Endodermal cell (in vitro differentiated cells): ENCODE data around the gene CTIF. TPM values are rescaled to one million over a fixed set of nuclear protein-coding genes. Genes with fewer than 3 reads are reported as not detected.

ENCODE experiments used
- DNase-seq: peaks from one replicate; pipeline ENCODE4 v3.0.0-alpha.2; 2017
- H3K27ac ChIP-seq: 2 replicates; pipeline ENCODE4 v1.5.1; 2013; ENCODE audit warnings: mild to moderate bottlenecking, low read depth, low read length, moderate library complexity
- H3K27me3 ChIP-seq: 2 replicates; pipeline ENCODE4 v1.6.1; 2013; ENCODE audit warnings: mild to moderate bottlenecking, low read length, moderate library complexity; ENCODE audit not compliant: insufficient read depth, control insufficient read depth, poor library complexity, severe bottlenecking
- H3K36me3 ChIP-seq: 2 replicates; pipeline ENCODE4 v1.7.0; 2013; ENCODE audit warnings: mild to moderate bottlenecking, low read length, moderate library complexity; ENCODE audit not compliant: control insufficient read depth, insufficient read depth
- H3K4me1 ChIP-seq: one replicate; pipeline ENCODE4 v1.7.0; 2013; ENCODE audit warnings: low read length; ENCODE audit not compliant: control insufficient read depth, insufficient read depth
- H3K4me3 ChIP-seq: 2 replicates; pipeline ENCODE4 v1.5.1; 2013; ENCODE audit warnings: mild to moderate bottlenecking, low read length, moderate library complexity
- H3K9ac ChIP-seq: 2 replicates; pipeline ENCODE4 v1.6.1; 2013; ENCODE audit warnings: mild to moderate bottlenecking, low read length, moderate library complexity; ENCODE audit not compliant: poor library complexity, severe bottlenecking; ENCODE audit errors: extremely low read depth
- H3K9me3 ChIP-seq: 2 replicates; pipeline ENCODE4 v1.6.1; 2013; ENCODE audit warnings: mild to moderate bottlenecking, low read length, moderate library complexity; ENCODE audit not compliant: control insufficient read depth
- H3K27ac Mint-ChIP-seq: 2 replicates; pipeline ENCODE4 v1.8.0; 2020; ENCODE audit warnings: mixed read lengths
- H3K27me3 Mint-ChIP-seq: 2 replicates; pipeline ENCODE4 v1.8.0; 2021; ENCODE audit warnings: mild to moderate bottlenecking, mixed read lengths; ENCODE audit not compliant: insufficient read depth
- H3K36me3 Mint-ChIP-seq: 2 replicates; pipeline ENCODE4 v1.8.0; 2020; ENCODE audit warnings: low read depth, mixed read lengths
- H3K4me1 Mint-ChIP-seq: 2 replicates; pipeline ENCODE4 v1.8.0; 2020; ENCODE audit warnings: mixed read lengths
- H3K4me3 Mint-ChIP-seq: 2 replicates; pipeline ENCODE4 v1.8.0; 2020; ENCODE audit warnings: mild to moderate bottlenecking, moderate library complexity, mixed read lengths
- H3K9me3 Mint-ChIP-seq: 2 replicates; pipeline ENCODE4 v1.8.0; 2020; ENCODE audit warnings: mild to moderate bottlenecking, mixed read lengths
- WGBS, 2 experiments: methylation state at CpG; one replicate each; pipeline versions ENCODE4 v1.1.5 to v1.1.7; 2013; ENCODE audit warnings: missing lambda C conversion rate in 2 of 2, mixed read lengths in 1 of 2; ENCODE audit not compliant: insufficient coverage in 1 of 2, insufficient read length in 1 of 2; 5-methylcytosine and 5-hydroxymethylcytosine counted together
- total RNA-seq, 2 donors: library from RNA; stranded (reverse); fragmentation: NEBNext Ultra II Directional in 1 of 2; extraction: Animal tissue kit (Norgen Biotek cat#: 25700) in 1 of 2; gene quantifications; 2 replicates in 1 of 2; 3 replicates in 1 of 2; pipeline ENCODE4 v1.2.1, GENCODE V29; 2021
- TF ChIP-seq, protein P1 (sequence below): fragments of 200-600 bp; sonication (generic); conservative IDR thresholded peaks from 2 replicates; pipeline ENCODE4 v1.5.0; 2021; ENCODE audit warnings: antibody characterized with exemption, mild to moderate bottlenecking

Gene CTIF
- total RNA-seq, 2 donors from 2014 or later = 33.8 to 41.6 TPM

DNA sequence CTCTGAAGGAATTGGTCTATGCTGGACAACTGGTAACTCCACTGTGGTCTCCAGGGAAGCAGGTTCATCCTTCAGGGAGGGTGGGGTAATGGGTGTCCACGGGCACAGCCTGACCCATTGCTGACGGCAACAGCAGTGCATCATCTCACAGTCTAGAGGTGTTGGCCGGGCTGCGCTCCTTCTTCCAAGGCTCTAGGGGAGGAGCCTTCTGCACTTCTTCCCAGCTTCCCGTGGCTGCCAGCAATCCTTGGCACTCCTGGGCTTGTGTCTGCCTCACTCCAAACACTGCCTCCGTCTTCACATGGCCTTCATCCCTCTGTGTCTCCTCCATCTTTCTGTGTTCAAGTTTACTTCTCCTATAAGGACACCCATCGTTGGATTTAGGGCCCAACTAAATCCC lies 166.2 kb downstream of the CTIF start:
- Mint-ChIP-seq H3K27ac (no peak overlapping the region), H3K9me3 (no peaks in the 10 kb centered on the region), H3K36me3 (no peaks in the 10 kb centered on the region), H3K27me3 (no peaks in the 10 kb centered on the region), H3K4me3 (no peak overlapping the region), H3K4me1 (peaks cover 4% of the 10 kb centered on the region)
- Histone ChIP-seq H3K4me1 (no peaks in the 10 kb centered on the region), H3K9ac (no peak overlapping the region), H3K4me3 (no peak overlapping the region), H3K36me3 (no peaks in the 10 kb centered on the region), H3K9me3 (no peaks in the 10 kb centered on the region), H3K27me3 (no peaks in the 10 kb centered on the region), H3K27ac (no peak overlapping the region)
- TF ChIP-seq, protein P1, sequence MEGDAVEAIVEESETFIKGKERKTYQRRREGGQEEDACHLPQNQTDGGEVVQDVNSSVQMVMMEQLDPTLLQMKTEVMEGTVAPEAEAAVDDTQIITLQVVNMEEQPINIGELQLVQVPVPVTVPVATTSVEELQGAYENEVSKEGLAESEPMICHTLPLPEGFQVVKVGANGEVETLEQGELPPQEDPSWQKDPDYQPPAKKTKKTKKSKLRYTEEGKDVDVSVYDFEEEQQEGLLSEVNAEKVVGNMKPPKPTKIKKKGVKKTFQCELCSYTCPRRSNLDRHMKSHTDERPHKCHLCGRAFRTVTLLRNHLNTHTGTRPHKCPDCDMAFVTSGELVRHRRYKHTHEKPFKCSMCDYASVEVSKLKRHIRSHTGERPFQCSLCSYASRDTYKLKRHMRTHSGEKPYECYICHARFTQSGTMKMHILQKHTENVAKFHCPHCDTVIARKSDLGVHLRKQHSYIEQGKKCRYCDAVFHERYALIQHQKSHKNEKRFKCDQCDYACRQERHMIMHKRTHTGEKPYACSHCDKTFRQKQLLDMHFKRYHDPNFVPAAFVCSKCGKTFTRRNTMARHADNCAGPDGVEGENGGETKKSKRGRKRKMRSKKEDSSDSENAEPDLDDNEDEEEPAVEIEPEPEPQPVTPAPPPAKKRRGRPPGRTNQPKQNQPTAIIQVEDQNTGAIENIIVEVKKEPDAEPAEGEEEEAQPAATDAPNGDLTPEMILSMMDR = no peak
- 96 to 98% methylated on average over 7 of the region's 7 CpGs for WGBS, 2 experiments
- DNase-seq = no peak

DNA sequence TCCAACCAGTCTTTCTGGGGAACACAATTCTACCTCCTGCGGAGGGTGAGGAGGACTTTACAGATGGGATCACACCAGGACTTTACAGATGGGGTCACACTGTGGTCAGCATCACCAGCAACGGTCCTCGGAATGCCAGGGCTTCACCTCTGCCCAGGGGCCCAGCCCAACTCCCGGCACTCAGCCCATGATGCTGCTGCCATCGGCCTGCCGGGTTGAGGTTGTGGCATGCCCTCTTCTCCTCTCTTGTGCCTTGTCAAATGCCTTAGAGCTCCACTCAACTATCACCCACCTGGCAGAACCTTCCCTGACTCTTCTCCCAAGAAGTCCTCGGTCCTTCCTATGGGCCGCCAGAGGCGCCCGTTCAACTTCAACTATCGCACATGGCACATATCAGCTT lies 166.7 kb downstream of the CTIF start:
- Mint-ChIP-seq H3K27me3 (no peaks in the 10 kb centered on the region), H3K4me3 (no peak overlapping the region), H3K27ac (no peak overlapping the region), H3K9me3 (no peaks in the 10 kb centered on the region), H3K36me3 (no peaks in the 10 kb centered on the region), H3K4me1 (peaks cover 4% of the 10 kb centered on the region)
- H3K4me3 ChIP-seq = no peak overlapping the region
- no peaks in the 10 kb centered on the region for H3K4me1 ChIP-seq
- WGBS, 2 experiments = 93 to 97% methylated on average over 11 of the region's 11 CpGs
- DNase-seq = no peak
- TF ChIP-seq, protein P1 = no peak
- H3K36me3 ChIP-seq = no peaks in the 10 kb centered on the region
- no peak overlapping the region for H3K27ac ChIP-seq
- no peaks in the 10 kb centered on the region for H3K9me3 ChIP-seq
- H3K9ac ChIP-seq = no peak overlapping the region
- no peaks in the 10 kb centered on the region for H3K27me3 ChIP-seq

DNA sequence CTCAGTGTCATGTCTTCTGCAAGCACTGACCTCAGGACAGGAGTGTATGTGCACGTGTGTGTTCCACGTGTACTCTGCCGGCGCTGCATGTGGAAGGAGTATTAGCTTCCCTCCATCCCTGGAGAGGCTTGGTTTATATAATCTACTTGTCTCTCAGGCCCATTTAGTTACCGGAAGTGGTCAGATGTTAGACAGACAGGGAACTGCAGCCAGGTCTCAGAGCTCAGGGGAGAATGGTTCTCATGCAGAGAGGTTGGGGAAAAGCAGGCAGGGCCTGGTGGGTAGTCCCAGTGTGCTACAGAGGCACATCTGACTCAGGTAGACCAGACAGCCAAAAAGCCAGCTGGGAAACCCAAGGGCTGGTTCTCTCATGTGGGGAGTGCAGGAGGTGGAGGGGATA lies 167.9 kb downstream of the CTIF start:
- H3K4me3 Mint-ChIP-seq = no peak overlapping the region
- Histone ChIP-seq H3K27ac (no peak overlapping the region), H3K9ac (no peak overlapping the region), H3K4me3 (no peak overlapping the region), H3K9me3 (no peaks in the 10 kb centered on the region), H3K4me1 (no peaks in the 10 kb centered on the region), H3K27me3 (no peaks in the 10 kb centered on the region), H3K36me3 (no peaks in the 10 kb centered on the region)
- DNase-seq = no peak
- no peak overlapping the region for H3K27ac Mint-ChIP-seq
- TF ChIP-seq, protein P1 = no peak
- H3K9me3 Mint-ChIP-seq = no peaks in the 10 kb centered on the region
- H3K27me3 Mint-ChIP-seq = no peaks in the 10 kb centered on the region
- H3K36me3 Mint-ChIP-seq = no peaks in the 10 kb centered on the region
- peaks cover 4% of the 10 kb centered on the region for H3K4me1 Mint-ChIP-seq
- 91 to 97% methylated on average over 4 to 5 of the region's 5 CpGs for WGBS, 2 experiments
